OCI-LY7 (cell line): ENCODE measurements around the gene ACAT2.

Experiments
- CTCF ChIP-seq: fragments of 200-600 bp; sonication (generic); conservative IDR thresholded peaks from 2 replicates; pipeline ENCODE4 v1.5.1; 2014; ENCODE audit warnings: mild to moderate bottlenecking, antibody characterized with exemption, low read length, moderate library complexity, mixed read lengths
- EZH2phosphoT487 ChIP-seq: fragments of 200-600 bp; sonication (generic); IDR thresholded peaks from 2 replicates; pipeline ENCODE4 v1.6.1; 2018; ENCODE audit warnings: low read depth, borderline replicate concordance, mild to moderate bottlenecking, mixed run types, antibody characterized with exemption, low read length, moderate library complexity, mixed read lengths

- TF ChIP-seq CTCF: no peak
- no peak for TF ChIP-seq EZH2phosphoT487
Measured at GRCh38 chr6:159790149-159790955, 28.5 kb downstream of the ACAT2 start, which contains the start of gene MRPL18.
